Measurements from ENCODE around the gene SAMHD1.

GRCh38 chr20:36847009-36847709 is 104.3 kb downstream of the SAMHD1 start:
- no peak for TF ChIP-seq PBX3 (IDR thresholded peaks at IDR 0.05)
- TF ChIP-seq MAX (IDR thresholded peaks at IDR 0.05), result no peak
- TF ChIP-seq RNF2 (IDR thresholded peaks at IDR 0.05; ENCODE audit: borderline replicate concordance, low read depth), result no peak
- TF ChIP-seq RCOR1 (IDR thresholded peaks at IDR 0.05; ENCODE audit: low read depth, low read length), result no peak
- TF ChIP-seq CTCF (IDR thresholded peaks at IDR 0.05), result no peak
- TF ChIP-seq HEYL (CRISPR knock-in tag; IDR thresholded peaks at IDR 0.05), result no peak
- TF ChIP-seq HOXB13 (CRISPR knock-in tag; IDR thresholded peaks at IDR 0.05; ENCODE audit: low read depth), result no peak
- TF ChIP-seq PHF8 (IDR thresholded peaks at IDR 0.05; ENCODE audit: borderline replicate concordance, low read depth), result no peak
- no peak for TF ChIP-seq NPAS2 (CRISPR knock-in tag; IDR thresholded peaks at IDR 0.05; ENCODE audit: borderline replicate concordance)
- no peak for TF ChIP-seq EHMT2 (IDR thresholded peaks at IDR 0.05; ENCODE audit: low read depth)
- no peak for TF ChIP-seq FOSB (CRISPR knock-in tag; IDR thresholded peaks at IDR 0.05)
- TF ChIP-seq SMC3 (IDR thresholded peaks at IDR 0.05), result no peak
- no peak for TF ChIP-seq RAD21 (conservative IDR thresholded peaks at IDR 0.05 in 1 of 2, IDR thresholded peaks at IDR 0.05 in 1 of 2)
- no peak for TF ChIP-seq CHD4 (IDR thresholded peaks at IDR 0.05; ENCODE audit: borderline replicate concordance)

Data from A549 (cell line).